Panc1 (cell line): ENCODE results near the gene OMP.

Source experiments
- CTCF ChIP-seq: fragments of 450-650 bp; IDR thresholded peaks from 2 replicates; pipeline ENCODE4 v1.5.1; 2017; ENCODE audit warnings: mild to moderate bottlenecking
- POLR2AphosphoS5 ChIP-seq: IDR thresholded peaks from 2 replicates; pipeline ENCODE4 v1.6.1; 2012; ENCODE audit warnings: mild to moderate bottlenecking, low read depth, low read length, moderate library complexity
- REST ChIP-seq, 2 experiments: IDR thresholded peaks; 2 replicates each; pipeline ENCODE4 v1.6.1; 2011 to 2012; ENCODE audit warnings: low read depth in 2 of 2, control low read depth in 1 of 2, low read length in 1 of 2, mild to moderate bottlenecking in 1 of 2, moderate library complexity in 1 of 2; ENCODE audit not compliant: insufficient read depth in 1 of 2
- SIN3A ChIP-seq: IDR thresholded peaks from 2 replicates; pipeline ENCODE4 v1.6.1; 2012; ENCODE audit warnings: low read depth, mild to moderate bottlenecking, low read length, moderate library complexity, borderline replicate concordance; ENCODE audit not compliant: insufficient read depth
- TCF7L2 ChIP-seq: IDR thresholded peaks from 2 replicates; pipeline ENCODE4 v1.6.1; 2011; ENCODE audit warnings: mild to moderate bottlenecking, low read depth, low read length, inconsistent platforms

- no peak for TF ChIP-seq CTCF
- no peak for TF ChIP-seq POLR2AphosphoS5
- TF ChIP-seq REST (IDR thresholded peaks at IDR 0.05; ENCODE audit: insufficient read depth in 1 of 2, low read depth in 2 of 2, low read length in 1 of 2): no peak
- no peak for TF ChIP-seq TCF7L2
- TF ChIP-seq SIN3A: no peak
These were observed 2.1 kb downstream of the OMP start for GRCh38 chr11:77104727-77105126.
